HUES64 (cell line): Measurements from ENCODE around the gene GRIN2D.
A peak's percentile ranks its signal among the peaks of the same experiment; 100 is the strongest.
"Not testable (repeated sequence)": the region's sequence is repeated elsewhere in the genome, so short reads cannot be mapped to it uniquely, and the experiment has no call there.

Experiments
- H3K27ac ChIP-seq: 2 replicates; pipeline ENCODE4 v1.7.0; 2013; ENCODE audit warnings: low read depth, low read length, inconsistent platforms
- H3K27me3 ChIP-seq: 2 replicates; pipeline ENCODE4 v1.6.1; 2013; ENCODE audit warnings: mild to moderate bottlenecking, low read length; ENCODE audit not compliant: insufficient read depth
- H3K36me3 ChIP-seq: 2 replicates; pipeline ENCODE4 v1.6.1; 2013; ENCODE audit warnings: mild to moderate bottlenecking, low read length; ENCODE audit not compliant: insufficient read depth
- H3K4me1 ChIP-seq: 2 replicates; pipeline ENCODE4 v1.6.1; 2013; ENCODE audit warnings: mild to moderate bottlenecking, low read length, moderate library complexity; ENCODE audit not compliant: insufficient read depth
- H3K4me3 ChIP-seq: 2 replicates; pipeline ENCODE4 v1.5.1; 2013; ENCODE audit warnings: mild to moderate bottlenecking, low read length, moderate library complexity
- H3K9ac ChIP-seq: 2 replicates; pipeline ENCODE4 v1.6.1; 2013; ENCODE audit warnings: mild to moderate bottlenecking, low read depth, low read length
- H3K9me3 ChIP-seq: 2 replicates; pipeline ENCODE4 v1.6.1; 2013; ENCODE audit warnings: low read depth, low read length; ENCODE audit not compliant: insufficient read depth
- WGBS: fragments of 150-250, 120-280 bp; methylation state at CpG from one replicate; pipeline ENCODE4 v1.1.7; 2013; ENCODE audit warnings: missing lambda C conversion rate; 5-methylcytosine and 5-hydroxymethylcytosine counted together

Gene GRIN2D

DNA sequence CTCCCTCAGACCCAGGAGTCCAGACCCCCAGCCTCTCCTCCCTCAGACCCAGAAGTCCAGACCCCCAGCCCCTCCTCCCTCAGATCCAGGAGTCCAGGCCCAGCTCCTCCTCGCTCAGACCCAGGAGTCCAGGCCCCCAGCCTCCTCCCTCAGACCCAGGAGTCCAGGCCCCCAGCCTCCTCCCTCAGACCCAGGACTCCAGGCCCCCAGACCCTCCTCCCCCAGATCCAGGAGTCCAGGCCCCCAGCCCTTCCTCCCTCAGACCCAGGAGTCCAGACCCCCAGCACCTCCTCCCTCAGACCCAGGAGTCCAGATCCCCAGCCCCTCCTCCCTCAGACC is 1.5 kb upstream of the GRIN2D start:
- H3K36me3 ChIP-seq: peaks cover 26% of the 10 kb centered on the region
- H3K9me3 ChIP-seq, H3K4me1 ChIP-seq, H3K4me3 ChIP-seq, H3K9ac ChIP-seq, H3K27ac ChIP-seq: not testable (repeated sequence)
- peaks cover 46% of the 10 kb centered on the region for H3K27me3 ChIP-seq
- WGBS: 65% methylated on average over 1 of the region's 1 CpG

DNA sequence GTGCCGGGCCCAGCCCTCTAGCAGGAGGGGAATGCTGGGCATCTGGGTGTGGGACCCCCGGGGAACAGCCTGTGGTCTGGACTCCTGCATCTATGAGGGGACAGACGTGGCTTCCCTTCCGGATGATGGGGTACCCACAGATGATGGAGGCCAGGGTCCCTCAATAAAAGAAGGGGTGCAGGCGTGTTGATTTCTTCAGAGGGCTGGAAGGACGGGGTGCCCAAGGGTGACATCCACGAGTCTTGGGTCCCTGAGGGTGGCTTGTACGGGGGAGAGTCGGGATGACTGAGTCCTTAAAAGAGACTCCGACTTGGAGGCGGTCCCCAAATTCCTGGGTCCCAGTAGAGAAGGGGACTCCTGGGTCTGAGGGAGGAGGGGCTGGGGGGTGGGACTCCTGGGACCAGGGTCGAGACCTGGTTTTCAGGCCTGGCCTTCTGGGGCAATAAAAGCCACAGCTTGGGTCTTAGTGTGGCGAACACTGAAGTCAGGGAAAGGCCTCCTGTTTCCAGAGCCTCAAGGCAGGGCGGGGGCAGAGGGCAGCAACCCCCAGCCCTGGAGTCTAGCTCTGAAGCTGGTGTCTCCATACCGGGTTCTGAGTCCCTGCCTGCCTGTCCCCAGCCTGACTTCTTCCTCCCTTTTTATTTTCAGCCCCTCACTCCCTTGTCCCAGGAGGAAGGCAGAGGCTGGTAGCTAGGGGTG is 459 bp upstream of the GRIN2D start:
- Histone ChIP-seq H3K36me3 (peaks cover 16% of the 10 kb centered on the region), H3K9ac (no peak overlapping the region), H3K4me3 (peak overlapping the region; percentile 55), H3K27ac (no peak overlapping the region), H3K4me1 (peaks cover 9% of the 10 kb centered on the region; the same call in 1 of the 2 replicates), H3K27me3 (peaks cover 57% of the 10 kb centered on the region), H3K9me3 (no peaks in the 10 kb centered on the region)
- 75% methylated on average over 15 of the region's 15 CpGs for whole genome bisulfite sequencing

DNA sequence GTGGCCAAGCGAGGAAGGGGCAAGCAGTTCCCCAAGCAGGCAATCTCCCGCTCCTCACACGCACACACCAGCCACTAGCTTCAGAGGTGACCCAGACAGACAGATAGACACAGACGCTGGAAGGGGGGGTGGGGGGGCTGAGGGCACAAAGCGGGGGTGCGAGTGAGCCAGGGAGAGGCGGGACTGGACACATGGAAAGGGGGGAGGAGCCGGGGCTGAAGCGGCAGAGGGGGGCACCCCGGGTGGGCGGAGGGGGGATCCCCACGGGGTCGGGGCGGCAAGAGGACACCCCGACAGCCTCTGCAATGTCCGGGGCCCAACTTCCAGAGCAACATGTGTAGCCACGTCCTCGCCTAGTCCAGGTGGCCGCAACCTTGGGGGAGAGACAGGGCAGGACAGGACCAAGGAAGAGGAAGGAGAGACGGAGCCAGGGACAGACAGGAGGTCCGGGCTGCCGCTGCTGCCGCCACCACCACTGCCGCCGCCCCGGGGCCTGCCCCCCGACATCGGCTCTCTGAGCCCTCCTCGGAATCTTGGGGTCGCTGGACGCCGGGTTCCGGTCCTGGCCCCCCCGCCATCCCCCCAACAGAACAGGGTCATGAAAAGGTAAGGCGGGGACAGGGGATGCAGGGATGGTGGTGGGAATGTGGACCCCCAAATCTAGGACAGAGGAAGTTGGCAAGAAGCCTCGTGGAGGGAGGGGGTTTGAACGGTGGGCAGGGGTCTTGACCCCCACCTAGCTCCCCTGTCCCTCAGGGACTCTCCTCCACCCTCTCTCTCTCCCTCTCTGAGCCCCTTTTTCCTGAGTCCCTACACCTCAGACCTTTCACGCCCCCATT is 1.1 kb downstream of the GRIN2D start:
- Histone ChIP-seq H3K4me3 (peak overlapping the region; percentile 55), H3K27ac (no peak overlapping the region), H3K27me3 (peaks cover 59% of the 10 kb centered on the region), H3K4me1 (peaks cover 9% of the 10 kb centered on the region; the same call in 1 of the 2 replicates), H3K36me3 (peaks cover 1% of the 10 kb centered on the region), H3K9me3 (no peaks in the 10 kb centered on the region), H3K9ac (no peak overlapping the region; the same call in 1 of the 2 replicates)
- 15% methylated on average over 31 of the region's 38 CpGs for WGBS

DNA sequence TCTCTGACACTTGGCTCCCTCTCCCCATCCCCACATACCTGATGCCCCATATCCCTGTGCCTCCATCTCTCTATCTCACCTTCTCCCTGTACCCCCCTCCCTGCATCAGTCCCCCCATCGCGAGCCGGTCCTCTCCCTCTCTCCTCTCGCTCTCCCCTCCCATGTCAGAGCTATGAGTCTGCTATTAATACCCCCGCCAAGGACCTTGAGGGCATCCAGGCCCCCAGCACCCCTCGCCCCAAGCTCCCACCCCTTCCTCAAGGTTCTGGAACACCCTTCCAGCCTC is 1.6 kb downstream of the GRIN2D start:
- Histone ChIP-seq H3K27ac (no peak overlapping the region), H3K4me1 (peaks cover 9% of the 10 kb centered on the region; the same call in 1 of the 2 replicates), H3K36me3 (no peaks in the 10 kb centered on the region), H3K27me3 (peaks cover 59% of the 10 kb centered on the region), H3K4me3 (peak overlapping the region; percentile 35; the same call in 1 of the 2 replicates), H3K9me3 (no peaks in the 10 kb centered on the region), H3K9ac (no peak overlapping the region)
- 21% methylated on average over 6 of the region's 6 CpGs for WGBS

DNA sequence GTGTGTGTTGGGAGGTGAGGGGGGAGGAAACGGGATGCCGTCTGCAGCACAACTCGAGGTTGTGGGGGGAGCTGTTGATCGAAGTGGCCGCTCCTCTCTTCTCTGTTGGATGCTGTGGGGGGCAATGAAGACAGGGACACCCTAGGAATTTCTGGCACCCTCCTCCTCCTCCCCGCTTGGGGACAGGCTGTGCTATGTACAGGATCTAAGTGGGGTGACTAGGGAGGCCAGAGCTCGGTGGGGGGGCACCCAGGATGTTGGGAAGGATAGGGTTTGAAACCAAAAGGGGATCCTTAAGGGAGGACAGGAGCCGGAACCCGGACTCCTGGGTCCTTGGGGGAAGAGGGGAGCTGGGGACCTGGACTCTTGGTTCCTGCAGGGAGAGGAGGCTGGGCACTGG is 2.0 kb downstream of the GRIN2D start:
- Histone ChIP-seq H3K9ac (no peak overlapping the region), H3K4me3 (no peak overlapping the region), H3K27me3 (peaks cover 59% of the 10 kb centered on the region), H3K36me3 (no peaks in the 10 kb centered on the region), H3K9me3 (no peaks in the 10 kb centered on the region), H3K27ac (no peak overlapping the region), H3K4me1 (peaks cover 9% of the 10 kb centered on the region; the same call in 1 of the 2 replicates)
- 40% methylated on average over 8 of the region's 9 CpGs for WGBS

DNA sequence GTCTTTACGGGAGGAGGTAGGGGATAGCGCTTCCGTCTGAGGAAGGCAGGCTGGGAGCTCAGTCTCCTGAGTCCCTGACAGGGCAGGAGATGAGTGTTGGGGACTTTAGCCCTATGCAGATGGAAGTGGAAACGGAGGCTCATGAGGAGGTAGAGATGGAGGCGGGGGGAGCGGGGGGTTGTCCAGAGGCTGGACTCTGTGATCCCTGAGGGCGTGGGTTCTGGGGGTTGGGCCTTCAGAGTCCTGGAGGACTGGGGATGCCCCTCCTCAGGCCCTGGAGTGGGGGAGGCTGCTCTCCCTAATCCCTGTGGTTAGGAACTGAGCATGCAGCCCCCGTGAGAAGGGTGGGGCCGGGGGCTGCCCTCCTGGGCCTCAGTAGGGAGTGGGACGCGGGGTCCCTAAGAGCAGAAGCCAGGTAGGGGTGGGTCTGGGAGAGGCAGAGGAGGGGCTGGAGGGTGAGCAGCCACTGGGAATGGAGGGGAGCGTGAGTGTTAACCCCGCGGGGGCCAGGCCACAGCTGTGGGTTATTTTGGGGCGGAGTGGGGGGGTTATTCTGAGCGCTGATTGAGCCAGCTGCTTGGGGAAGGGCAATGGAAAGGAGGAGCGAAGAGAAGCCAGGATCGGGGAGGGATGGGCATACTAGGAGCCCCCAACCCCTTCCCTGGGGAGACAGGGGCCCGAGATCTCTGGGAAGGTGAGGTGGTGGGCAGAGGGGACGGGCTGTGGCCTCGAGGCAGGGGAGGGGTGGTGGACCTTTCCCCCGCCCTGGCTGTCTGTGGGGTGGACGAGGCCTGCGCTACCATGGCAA is 2.8 kb downstream of the GRIN2D start:
- WGBS: 61% methylated on average over 24 of the region's 24 CpGs
- H3K4me1 ChIP-seq: peaks cover 12% of the 10 kb centered on the region
- no peak overlapping the region for H3K4me3 ChIP-seq
- no peaks in the 10 kb centered on the region for H3K36me3 ChIP-seq
- peaks cover 59% of the 10 kb centered on the region for H3K27me3 ChIP-seq
- no peaks in the 10 kb centered on the region for H3K9me3 ChIP-seq
- no peak overlapping the region for H3K9ac ChIP-seq
- H3K27ac ChIP-seq: no peak overlapping the region

DNA sequence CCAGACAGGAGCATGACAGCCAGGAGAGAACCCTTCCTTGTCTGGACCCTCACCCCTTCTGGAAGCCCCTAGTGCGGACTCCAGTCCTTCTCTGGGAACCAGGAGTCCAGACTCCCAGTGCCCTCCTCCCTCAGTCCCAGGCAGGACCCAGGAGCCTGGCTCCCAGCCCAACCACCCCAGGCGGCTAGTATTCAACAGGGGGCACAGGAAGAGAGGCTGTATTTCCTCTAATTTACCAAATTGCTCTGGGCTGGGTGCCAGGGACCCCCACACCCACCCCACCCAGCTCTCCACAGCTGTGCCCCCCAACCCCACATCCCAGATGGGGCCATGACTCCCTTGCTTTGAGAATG is 3.3 kb downstream of the GRIN2D start:
- H3K9me3 ChIP-seq: no peaks in the 10 kb centered on the region
- WGBS: 86% methylated on average over 2 of the region's 2 CpGs
- peaks cover 17% of the 10 kb centered on the region for H3K4me1 ChIP-seq
- no peak overlapping the region for H3K9ac ChIP-seq
- H3K4me3 ChIP-seq: no peak overlapping the region
- H3K27ac ChIP-seq: no peak overlapping the region
- H3K27me3 ChIP-seq: peaks cover 59% of the 10 kb centered on the region
- no peaks in the 10 kb centered on the region for H3K36me3 ChIP-seq

DNA sequence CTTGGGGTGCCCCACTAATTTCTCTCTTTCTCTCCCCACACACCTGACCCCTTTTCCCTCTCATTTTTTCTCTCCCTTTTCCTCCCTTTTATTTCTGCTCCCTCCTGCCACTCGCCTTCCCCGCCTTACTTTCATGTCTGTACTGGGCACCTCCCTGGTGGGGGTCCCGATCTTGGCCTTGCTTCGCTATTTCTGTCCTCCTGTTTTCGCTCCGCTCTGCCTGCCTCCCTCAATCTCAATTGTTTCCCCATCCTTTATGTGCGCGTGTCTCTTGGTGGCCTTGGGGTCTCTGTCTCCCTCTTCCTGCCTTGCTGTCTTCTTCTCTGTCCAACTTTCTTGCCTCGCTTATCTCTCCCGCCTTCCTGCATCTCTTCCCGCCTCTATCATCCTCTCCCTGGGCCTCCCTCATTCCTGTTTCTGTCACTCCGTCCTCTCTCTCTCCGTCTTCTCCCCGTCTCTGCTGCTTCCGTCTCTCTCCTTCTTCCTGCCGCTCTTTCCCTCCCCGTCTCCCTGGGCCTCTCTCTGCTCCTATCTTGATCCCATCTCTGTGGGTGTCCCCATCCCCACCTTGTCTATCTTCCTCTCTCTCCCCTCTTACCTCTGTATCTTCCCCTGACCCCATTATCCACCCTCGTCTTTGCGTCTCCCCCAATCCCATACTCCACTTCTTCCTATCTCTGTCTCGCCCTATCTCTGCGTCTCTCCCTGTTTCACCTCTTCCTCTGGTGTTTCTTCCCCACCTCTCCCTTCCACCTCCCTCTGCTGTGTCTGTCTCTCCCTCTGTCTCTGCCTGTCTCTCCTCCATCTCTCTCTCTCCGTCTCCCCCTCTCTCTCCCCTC is 4.0 kb downstream of the GRIN2D start:
- Histone ChIP-seq H3K4me3 (peak overlapping the region; percentile 65), H3K36me3 (no peaks in the 10 kb centered on the region), H3K9me3 (no peaks in the 10 kb centered on the region), H3K9ac (peak overlapping the region; percentile 68), H3K27me3 (peaks cover 58% of the 10 kb centered on the region), H3K27ac (no peak overlapping the region), H3K4me1 (peaks cover 17% of the 10 kb centered on the region)
- WGBS: 57% methylated on average over 22 of the region's 22 CpGs

DNA sequence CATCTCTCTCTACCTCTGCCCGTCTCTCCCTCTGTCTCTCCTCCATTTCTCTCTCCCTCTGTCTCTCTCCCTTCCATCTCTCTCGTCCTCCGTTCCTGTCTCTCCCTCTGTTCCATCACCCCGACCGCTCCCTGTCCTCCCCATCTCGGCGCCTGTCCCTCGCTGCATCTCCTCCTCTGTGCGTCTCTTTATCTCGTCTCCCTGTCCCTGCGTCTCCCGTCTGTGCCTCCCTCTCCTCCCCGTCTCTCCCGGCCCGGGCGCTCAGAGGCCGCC is 4.6 kb downstream of the GRIN2D start:
- Histone ChIP-seq H3K4me1 (peaks cover 17% of the 10 kb centered on the region), H3K9ac (peak overlapping the region; percentile 68), H3K9me3 (no peaks in the 10 kb centered on the region), H3K27ac (no peak overlapping the region), H3K4me3 (peak overlapping the region; percentile 65), H3K27me3 (peaks cover 52% of the 10 kb centered on the region), H3K36me3 (no peaks in the 10 kb centered on the region)
- WGBS: 5% methylated on average over 17 of the region's 17 CpGs

DNA sequence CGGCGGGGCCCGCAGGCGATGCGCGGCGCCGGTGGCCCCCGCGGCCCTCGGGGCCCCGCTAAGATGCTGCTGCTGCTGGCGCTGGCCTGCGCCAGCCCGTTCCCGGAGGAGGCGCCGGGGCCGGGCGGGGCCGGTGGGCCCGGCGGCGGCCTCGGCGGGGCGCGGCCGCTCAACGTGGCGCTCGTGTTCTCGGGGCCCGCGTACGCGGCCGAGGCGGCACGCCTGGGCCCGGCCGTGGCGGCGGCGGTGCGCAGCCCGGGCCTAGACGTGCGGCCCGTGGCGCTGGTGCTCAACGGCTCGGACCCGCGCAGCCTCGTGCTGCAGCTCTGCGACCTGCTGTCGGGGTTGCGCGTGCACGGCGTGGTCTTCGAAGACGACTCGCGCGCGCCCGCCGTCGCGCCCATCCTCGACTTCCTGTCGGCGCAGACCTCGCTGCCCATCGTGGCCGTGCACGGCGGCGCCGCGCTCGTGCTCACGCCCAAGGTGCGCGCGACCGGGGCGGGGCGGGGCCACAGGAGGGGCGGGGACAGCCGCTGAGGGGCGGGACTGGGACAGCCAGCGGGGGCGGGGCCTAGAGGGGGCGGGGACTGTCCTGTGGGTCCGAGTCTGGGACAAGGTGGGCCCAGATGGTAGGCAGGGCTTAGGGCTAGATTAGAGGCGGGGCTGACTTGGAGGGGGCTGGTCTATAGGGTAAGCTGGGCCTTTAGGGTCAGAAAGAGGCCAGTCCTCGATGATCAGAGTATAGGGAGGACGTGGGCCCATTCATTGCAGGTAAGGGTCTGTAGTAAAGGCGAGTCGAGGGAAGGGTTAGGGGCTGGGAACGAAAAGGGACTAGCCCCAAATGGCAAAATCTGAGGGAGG is 5.1 kb downstream of the GRIN2D start:
- H3K4me3 ChIP-seq: peak overlapping the region; percentile 65
- no peaks in the 10 kb centered on the region for H3K36me3 ChIP-seq
- peaks cover 47% of the 10 kb centered on the region for H3K27me3 ChIP-seq
- peak overlapping the region; percentile 68 for H3K9ac ChIP-seq
- H3K4me1 ChIP-seq: peaks cover 20% of the 10 kb centered on the region
- 5% methylated on average over 104 of the region's 104 CpGs for WGBS
- H3K27ac ChIP-seq: no peak overlapping the region
- no peaks in the 10 kb centered on the region for H3K9me3 ChIP-seq
